ENCODE measurements around the gene OTOA. TPM values are rescaled to one million over a fixed set of nuclear protein-coding genes. Genes with fewer than 3 reads are reported as not detected.

The OTOA gene
- total RNA-seq = under 0.01 TPM in 2 replicates

DNA sequence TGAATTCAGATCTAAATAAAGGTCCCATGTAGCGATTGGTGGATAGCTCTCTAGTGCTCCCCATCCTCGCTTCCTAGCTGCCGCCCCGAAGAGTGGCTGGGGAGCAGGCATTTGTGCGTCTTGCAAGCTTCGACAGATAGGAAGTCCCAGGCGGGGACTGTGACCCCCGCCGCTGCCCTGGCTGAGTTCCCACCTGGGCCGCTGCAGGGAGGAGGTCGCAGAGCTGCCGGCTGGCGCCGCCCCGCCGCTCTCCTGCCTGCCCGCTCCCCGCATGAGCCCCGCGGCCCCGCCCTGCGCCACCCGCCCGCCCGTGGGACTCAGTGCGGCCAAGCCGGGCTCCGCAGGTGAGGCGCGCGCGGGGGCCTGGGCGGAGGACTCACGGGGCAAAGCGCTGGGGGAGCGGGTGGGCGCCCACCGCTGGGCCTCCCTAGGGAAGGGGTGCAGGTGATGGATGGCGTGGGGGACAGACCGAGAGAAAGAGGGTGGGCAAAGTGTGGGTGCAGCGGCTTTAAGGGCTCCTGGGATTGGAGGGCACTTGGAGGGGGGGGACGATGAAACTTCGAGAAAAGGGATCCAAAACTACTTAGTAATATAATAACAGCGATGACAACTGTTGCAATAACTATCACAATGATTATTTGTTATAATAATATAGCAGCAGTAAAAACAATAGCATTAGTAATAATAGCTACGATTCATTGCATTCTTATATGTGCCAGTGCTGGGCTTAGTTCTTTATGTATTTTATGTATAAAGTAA is at the start of gene OTOA:
TSS of gene OTOA (plus strand) at position 80 of the 759 bp plus-strand sequence. CDS start 14,547 bp downstream, outside the sequence.

DNA sequence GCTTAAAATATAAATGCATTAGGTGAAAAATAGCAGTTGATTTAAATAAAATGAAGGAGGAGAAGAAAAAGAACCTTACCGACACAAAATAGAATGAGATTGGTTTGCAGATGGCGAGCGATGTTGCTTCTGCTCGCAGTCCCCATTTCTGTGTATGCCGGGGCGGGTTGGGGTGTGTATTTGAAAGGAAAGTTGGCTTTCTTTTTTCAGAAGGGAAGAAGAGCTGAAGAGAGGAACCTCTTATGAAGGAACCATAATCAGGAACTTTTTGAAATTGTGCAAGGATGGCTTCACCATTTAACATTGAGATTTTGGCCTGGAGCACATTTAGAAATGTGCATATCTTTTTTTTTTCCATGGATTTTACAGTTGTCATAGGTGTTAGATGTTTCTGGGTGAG is 11.3 kb upstream of the OTOA start, which contains the start of gene IGSF6:
TSS of gene IGSF6 (minus strand) at position 156 of the 400 bp plus-strand sequence. CDS start at position 146, 10 bp downstream.

Other genes with a start within 250 kb of the OTOA start
- gene METTL9, start 64.4 kb upstream of the OTOA start, total RNA-seq = 153 and 183 TPM in 2 replicates
- 0.07 and 0.68 TPM in 2 replicates for gene IGSF6, start 11.4 kb upstream of the OTOA start, total RNA-seq
- gene NPIPB4, start 193.8 kb downstream of the OTOA start, total RNA-seq = 18.5 and 47.0 TPM in 2 replicates

All from nasal cavity respiratory epithelium epithelial cell of viscerocranial mucosa (primary cell).